Panc1 (cell line): ENCODE data around the gene RIMS1.

ENCODE experiments used
- POLR2AphosphoS5 ChIP-seq: IDR thresholded peaks from 2 replicates; pipeline ENCODE4 v1.6.1; 2012; ENCODE audit warnings: mild to moderate bottlenecking, low read depth, low read length, moderate library complexity
- TCF7L2 ChIP-seq: IDR thresholded peaks from 2 replicates; pipeline ENCODE4 v1.6.1; 2011; ENCODE audit warnings: mild to moderate bottlenecking, low read depth, low read length, inconsistent platforms
- TF ChIP-seq, protein P1 (sequence below): fragments of 450-650 bp; IDR thresholded peaks from 2 replicates; pipeline ENCODE4 v1.5.1; 2017; ENCODE audit warnings: mild to moderate bottlenecking
- TF ChIP-seq, protein P2 (sequence below), 2 experiments: IDR thresholded peaks; 2 replicates each; pipeline ENCODE4 v1.6.1; 2011 to 2012; ENCODE audit warnings: low read depth in 2 of 2, control low read depth in 1 of 2, low read length in 1 of 2, mild to moderate bottlenecking in 1 of 2, moderate library complexity in 1 of 2; ENCODE audit not compliant: insufficient read depth in 1 of 2

DNA sequence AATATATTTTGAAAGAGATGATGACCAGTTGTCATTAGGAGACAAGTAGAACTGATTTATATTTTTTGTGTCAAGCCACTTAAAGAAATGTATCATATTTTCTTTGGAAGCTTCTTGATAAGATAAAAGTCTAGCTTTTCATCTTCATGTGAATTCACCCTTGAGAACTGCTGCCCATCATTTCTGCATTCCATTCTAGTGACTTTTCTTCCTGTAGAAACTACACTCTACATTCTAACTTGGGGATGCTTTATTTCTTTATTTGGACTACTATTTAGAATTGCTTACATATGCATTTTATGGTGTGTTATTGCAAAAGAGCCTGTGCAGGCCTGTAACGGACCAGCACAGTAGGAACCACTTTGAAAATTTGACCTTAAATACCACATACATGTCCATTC lies 400.6 kb downstream of the RIMS1 start:
- TF ChIP-seq, protein P1, sequence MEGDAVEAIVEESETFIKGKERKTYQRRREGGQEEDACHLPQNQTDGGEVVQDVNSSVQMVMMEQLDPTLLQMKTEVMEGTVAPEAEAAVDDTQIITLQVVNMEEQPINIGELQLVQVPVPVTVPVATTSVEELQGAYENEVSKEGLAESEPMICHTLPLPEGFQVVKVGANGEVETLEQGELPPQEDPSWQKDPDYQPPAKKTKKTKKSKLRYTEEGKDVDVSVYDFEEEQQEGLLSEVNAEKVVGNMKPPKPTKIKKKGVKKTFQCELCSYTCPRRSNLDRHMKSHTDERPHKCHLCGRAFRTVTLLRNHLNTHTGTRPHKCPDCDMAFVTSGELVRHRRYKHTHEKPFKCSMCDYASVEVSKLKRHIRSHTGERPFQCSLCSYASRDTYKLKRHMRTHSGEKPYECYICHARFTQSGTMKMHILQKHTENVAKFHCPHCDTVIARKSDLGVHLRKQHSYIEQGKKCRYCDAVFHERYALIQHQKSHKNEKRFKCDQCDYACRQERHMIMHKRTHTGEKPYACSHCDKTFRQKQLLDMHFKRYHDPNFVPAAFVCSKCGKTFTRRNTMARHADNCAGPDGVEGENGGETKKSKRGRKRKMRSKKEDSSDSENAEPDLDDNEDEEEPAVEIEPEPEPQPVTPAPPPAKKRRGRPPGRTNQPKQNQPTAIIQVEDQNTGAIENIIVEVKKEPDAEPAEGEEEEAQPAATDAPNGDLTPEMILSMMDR: no peak
- no peak for TF ChIP-seq POLR2AphosphoS5
- TF ChIP-seq, protein P2, sequence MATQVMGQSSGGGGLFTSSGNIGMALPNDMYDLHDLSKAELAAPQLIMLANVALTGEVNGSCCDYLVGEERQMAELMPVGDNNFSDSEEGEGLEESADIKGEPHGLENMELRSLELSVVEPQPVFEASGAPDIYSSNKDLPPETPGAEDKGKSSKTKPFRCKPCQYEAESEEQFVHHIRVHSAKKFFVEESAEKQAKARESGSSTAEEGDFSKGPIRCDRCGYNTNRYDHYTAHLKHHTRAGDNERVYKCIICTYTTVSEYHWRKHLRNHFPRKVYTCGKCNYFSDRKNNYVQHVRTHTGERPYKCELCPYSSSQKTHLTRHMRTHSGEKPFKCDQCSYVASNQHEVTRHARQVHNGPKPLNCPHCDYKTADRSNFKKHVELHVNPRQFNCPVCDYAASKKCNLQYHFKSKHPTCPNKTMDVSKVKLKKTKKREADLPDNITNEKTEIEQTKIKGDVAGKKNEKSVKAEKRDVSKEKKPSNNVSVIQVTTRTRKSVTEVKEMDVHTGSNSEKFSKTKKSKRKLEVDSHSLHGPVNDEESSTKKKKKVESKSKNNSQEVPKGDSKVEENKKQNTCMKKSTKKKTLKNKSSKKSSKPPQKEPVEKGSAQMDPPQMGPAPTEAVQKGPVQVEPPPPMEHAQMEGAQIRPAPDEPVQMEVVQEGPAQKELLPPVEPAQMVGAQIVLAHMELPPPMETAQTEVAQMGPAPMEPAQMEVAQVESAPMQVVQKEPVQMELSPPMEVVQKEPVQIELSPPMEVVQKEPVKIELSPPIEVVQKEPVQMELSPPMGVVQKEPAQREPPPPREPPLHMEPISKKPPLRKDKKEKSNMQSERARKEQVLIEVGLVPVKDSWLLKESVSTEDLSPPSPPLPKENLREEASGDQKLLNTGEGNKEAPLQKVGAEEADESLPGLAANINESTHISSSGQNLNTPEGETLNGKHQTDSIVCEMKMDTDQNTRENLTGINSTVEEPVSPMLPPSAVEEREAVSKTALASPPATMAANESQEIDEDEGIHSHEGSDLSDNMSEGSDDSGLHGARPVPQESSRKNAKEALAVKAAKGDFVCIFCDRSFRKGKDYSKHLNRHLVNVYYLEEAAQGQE (IDR thresholded peaks at IDR 0.05; ENCODE audit: insufficient read depth in 1 of 2, low read depth in 2 of 2, low read length in 1 of 2): no peak
- no peak for TF ChIP-seq TCF7L2
